Upper lobe of left lung (tissue), 6 donors: ENCODE results near the gene PLEKHG4B. TPM values are rescaled to one million over a fixed set of nuclear protein-coding genes. Genes with fewer than 3 reads are reported as not detected.

Experiments used
- ATAC-seq, 2 donors: fragments of 200-7000 bp; cut with Tn5 transposase; one replicate each; pipeline ENCODE4 v1.9.1; 2022; ENCODE audit warnings: mild to moderate bottlenecking in 2 of 2, moderate library complexity in 2 of 2; ENCODE audit not compliant: low FRiP score in 2 of 2
- DNase-seq, 2 donors: peaks; one replicate each; pipeline ENCODE4 v3.0.0-alpha.2; 2019 to 2020
- H3K27ac ChIP-seq, 4 donors: fragments of 200-600 bp; sonication (generic); one replicate each; pipeline ENCODE4 v1.5.1; 2016 to 2019
- H3K27me3 ChIP-seq, 4 donors: fragments of 200-600 bp; sonication (generic); one replicate each; pipeline ENCODE4 v1.5.1; 2017 to 2019
- H3K36me3 ChIP-seq, 4 donors: fragments of 200-600 bp; sonication (generic); one replicate each; pipeline ENCODE4 v1.5.1; 2016 to 2019
- H3K4me1 ChIP-seq, 4 donors: fragments of 200-600 bp; sonication (generic); one replicate each; pipeline ENCODE4 v1.5.1; 2018 to 2019
- H3K4me3 ChIP-seq, 4 donors: fragments of 200-600 bp; sonication (generic); one replicate each; pipeline ENCODE4 v1.5.1; 2017 to 2019; ENCODE audit warnings: mild to moderate bottlenecking in 2 of 4, moderate library complexity in 1 of 4
- H3K9me3 ChIP-seq, 4 donors: fragments of 200-600 bp; sonication (generic); one replicate each; pipeline ENCODE4 v1.5.1; 2018 to 2019
- EP300 ChIP-seq, 4 donors: sonication (generic); formaldehyde crosslinking; IDR thresholded peaks; one replicate each; pipeline ENCODE4 v1.5.1; 2017; ENCODE audit warnings: antibody characterized with exemption in 4 of 4, control low read depth in 2 of 4
- POLR2A ChIP-seq, 4 donors: fragments of 450-650 bp; IDR thresholded peaks; one replicate each; pipeline ENCODE4 v1.5.1; 2016 to 2017; ENCODE audit warnings: antibody characterized with exemption in 4 of 4, mild to moderate bottlenecking in 2 of 4
- POLR2AphosphoS5 ChIP-seq, 2 donors: sonication (generic); formaldehyde crosslinking; IDR thresholded peaks; one replicate each; pipeline ENCODE4 v1.5.1; 2017; ENCODE audit warnings: antibody characterized with exemption in 2 of 2
- WGBS, 2 donors: methylation state at CpG; one replicate each; pipeline ENCODE4 v1.1.5; 2017 to 2018; 5-methylcytosine and 5-hydroxymethylcytosine counted together
- total RNA-seq, 6 donors: library from RNA; depleted of rRNA in 4 of 6; stranded (reverse); fragments of >200 nt in 4 of 6; gene quantifications; one replicate each; pipeline versions ENCODE4 v1.1.0 to v1.2.1, GENCODE V29; 2016 to 2021
- TF ChIP-seq, protein P1 (sequence below), 6 experiments: fragments of 450-650 bp in 4 of 6; fragments of 200-600 bp in 2 of 6; sonication (generic) in 2 of 6; IDR thresholded peaks; one replicate each; pipeline ENCODE4 v1.5.1; 2016 to 2019; ENCODE audit warnings: antibody characterized with exemption in 6 of 6
- donor health status: DM: no; HTN: no; CAD: no; lungs with moderate emphysema.
- donor health status: DM: no; HTN: yes; CAD: no; lungs with severe emphysema.

The PLEKHG4B gene
- total RNA-seq, 6 donors from 2014 or later, result 0.40 to 5.9 (median 2.9) TPM

DNA sequence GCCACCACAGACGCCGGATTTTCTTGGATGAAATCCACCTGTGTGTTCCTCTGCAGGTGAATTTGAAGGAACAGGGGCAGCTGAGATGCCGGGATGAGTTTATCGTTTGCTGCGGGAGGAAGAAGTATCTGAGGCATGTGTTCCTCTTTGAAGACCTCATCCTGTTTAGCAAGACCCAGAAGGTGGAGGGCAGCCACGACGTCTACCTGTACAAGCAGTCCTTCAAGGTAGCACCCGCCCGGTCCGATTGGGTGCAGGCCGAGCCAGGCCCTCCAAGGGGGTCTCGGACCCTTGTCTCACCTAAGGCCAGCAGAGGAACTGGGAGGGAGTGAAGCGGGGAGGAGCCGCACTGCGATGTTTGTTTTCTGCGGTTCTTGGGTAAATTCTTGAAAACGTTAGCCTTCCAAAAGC lies 80.9 kb downstream of the PLEKHG4B start:
- 79 to 82% methylated on average over 14 to 17 of the region's 17 CpGs for WGBS, 2 donors
- no peak for ATAC-seq
- DNase-seq, result peak in 1 of 2 donors; percentile 19

DNA sequence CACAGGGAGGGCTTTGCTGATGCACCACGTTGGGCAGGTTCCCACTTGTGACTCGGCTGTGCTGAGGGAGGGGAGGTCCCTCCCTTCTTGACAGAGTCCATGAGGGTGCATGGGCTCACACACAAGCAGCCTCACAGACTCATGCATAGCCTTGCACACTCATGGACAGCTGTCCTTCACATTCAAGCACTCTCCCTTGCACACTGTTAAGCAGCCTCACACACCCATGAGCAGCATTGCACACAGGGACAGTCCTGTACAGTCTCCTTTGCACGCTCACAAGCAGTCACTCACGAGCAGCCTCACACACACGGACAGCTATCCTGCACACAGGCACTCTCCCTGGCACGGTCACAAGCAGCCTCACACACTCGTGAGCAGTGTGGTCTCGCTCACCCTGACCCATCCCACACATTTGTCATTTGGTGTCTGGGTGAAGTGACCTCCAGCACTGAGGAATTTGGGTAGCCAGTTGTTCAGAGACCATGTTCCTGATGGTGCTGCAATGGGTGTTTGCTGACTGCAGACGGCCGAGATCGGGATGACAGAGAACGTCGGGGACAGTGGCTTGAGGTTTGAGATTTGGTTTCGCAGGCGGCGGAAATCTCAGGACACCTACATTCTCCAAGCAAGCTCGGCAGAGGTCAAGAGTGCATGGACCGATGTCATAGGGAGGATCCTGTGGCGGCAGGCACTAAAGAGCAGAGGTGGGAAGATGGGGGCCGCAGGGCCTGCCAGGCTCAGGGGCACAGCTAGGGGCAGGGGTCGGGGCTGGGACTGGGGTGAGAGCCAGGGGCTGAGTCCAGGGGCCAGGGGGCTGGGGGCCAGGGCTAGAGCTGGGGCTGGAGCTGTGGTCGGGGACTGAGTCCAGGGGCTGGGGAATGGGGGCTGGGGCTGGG lies 81.7 kb downstream of the PLEKHG4B start:
- TF ChIP-seq POLR2A (IDR thresholded peaks at IDR 0.05), result no peak
- TF ChIP-seq POLR2AphosphoS5 (IDR thresholded peaks at IDR 0.05), result no peak
- TF ChIP-seq, protein P1, sequence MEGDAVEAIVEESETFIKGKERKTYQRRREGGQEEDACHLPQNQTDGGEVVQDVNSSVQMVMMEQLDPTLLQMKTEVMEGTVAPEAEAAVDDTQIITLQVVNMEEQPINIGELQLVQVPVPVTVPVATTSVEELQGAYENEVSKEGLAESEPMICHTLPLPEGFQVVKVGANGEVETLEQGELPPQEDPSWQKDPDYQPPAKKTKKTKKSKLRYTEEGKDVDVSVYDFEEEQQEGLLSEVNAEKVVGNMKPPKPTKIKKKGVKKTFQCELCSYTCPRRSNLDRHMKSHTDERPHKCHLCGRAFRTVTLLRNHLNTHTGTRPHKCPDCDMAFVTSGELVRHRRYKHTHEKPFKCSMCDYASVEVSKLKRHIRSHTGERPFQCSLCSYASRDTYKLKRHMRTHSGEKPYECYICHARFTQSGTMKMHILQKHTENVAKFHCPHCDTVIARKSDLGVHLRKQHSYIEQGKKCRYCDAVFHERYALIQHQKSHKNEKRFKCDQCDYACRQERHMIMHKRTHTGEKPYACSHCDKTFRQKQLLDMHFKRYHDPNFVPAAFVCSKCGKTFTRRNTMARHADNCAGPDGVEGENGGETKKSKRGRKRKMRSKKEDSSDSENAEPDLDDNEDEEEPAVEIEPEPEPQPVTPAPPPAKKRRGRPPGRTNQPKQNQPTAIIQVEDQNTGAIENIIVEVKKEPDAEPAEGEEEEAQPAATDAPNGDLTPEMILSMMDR (IDR thresholded peaks at IDR 0.05), result no peak
- TF ChIP-seq EP300 (IDR thresholded peaks at IDR 0.05), result no peak
- peaks cover 0 to 11% (median 4%) of the 10 kb centered on the region in 4 donors for H3K4me1 ChIP-seq
- ATAC-seq (no peak), DNase-seq (peak in 1 of 2 donors; percentile 44)
- 85% methylated on average over 13 to 20 of the region's 22 CpGs for WGBS, 2 donors
- H3K36me3 ChIP-seq, result no peaks in the 10 kb centered on the region
- no peak overlapping the region for H3K4me3 ChIP-seq
- no peaks in the 10 kb centered on the region for H3K27me3 ChIP-seq
- H3K9me3 ChIP-seq, result no peaks in the 10 kb centered on the region
- no peak overlapping the region for H3K27ac ChIP-seq

More for the DNA sequence above, 80.9 kb downstream of the PLEKHG4B start:
- TF ChIP-seq, protein P1 (IDR thresholded peaks at IDR 0.05), result no peak
- TF ChIP-seq POLR2A (IDR thresholded peaks at IDR 0.05), result no peak
- TF ChIP-seq EP300 (IDR thresholded peaks at IDR 0.05), result no peak
- TF ChIP-seq POLR2AphosphoS5 (IDR thresholded peaks at IDR 0.05), result no peak
- Histone ChIP-seq H3K4me3 (no peak overlapping the region), H3K36me3 (no peaks in the 10 kb centered on the region), H3K27ac (no peak overlapping the region), H3K9me3 (no peaks in the 10 kb centered on the region), H3K4me1 (peaks cover 0 to 15% (median 4%) of the 10 kb centered on the region in 4 donors), H3K27me3 (no peaks in the 10 kb centered on the region)

DNA sequence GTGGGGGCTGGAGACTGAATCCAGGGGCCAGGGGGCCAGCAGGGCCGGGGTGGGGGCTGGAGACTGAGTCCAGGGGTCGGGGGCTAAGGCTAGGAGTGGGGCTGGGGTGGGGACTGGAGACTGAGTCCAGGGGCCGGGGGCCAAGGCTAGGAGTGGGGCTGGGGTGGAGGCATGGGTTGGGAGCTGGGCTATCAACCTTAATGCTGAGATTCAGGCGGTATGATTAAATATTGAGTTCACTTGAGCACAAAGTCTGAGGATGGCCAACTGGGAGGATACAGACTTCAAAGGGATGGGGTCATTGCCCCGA lies 82.3 kb downstream of the PLEKHG4B start:
- Histone ChIP-seq H3K27ac (no peak overlapping the region), H3K36me3 (no peaks in the 10 kb centered on the region), H3K9me3 (no peaks in the 10 kb centered on the region), H3K4me3 (no peak overlapping the region), H3K27me3 (no peaks in the 10 kb centered on the region), H3K4me1 (peaks cover 0 to 5% (median 1%) of the 10 kb centered on the region in 4 donors)
- no peak for TF ChIP-seq POLR2A (IDR thresholded peaks at IDR 0.05)
- TF ChIP-seq, protein P1 (IDR thresholded peaks at IDR 0.05), result no peak
- TF ChIP-seq EP300 (IDR thresholded peaks at IDR 0.05), result no peak
- no peak for TF ChIP-seq POLR2AphosphoS5 (IDR thresholded peaks at IDR 0.05)
- WGBS, 2 donors, result 90 to 97% methylated on average over 4 to 5 of the region's 5 CpGs
- ATAC-seq (no peak), DNase-seq (no peak)

DNA sequence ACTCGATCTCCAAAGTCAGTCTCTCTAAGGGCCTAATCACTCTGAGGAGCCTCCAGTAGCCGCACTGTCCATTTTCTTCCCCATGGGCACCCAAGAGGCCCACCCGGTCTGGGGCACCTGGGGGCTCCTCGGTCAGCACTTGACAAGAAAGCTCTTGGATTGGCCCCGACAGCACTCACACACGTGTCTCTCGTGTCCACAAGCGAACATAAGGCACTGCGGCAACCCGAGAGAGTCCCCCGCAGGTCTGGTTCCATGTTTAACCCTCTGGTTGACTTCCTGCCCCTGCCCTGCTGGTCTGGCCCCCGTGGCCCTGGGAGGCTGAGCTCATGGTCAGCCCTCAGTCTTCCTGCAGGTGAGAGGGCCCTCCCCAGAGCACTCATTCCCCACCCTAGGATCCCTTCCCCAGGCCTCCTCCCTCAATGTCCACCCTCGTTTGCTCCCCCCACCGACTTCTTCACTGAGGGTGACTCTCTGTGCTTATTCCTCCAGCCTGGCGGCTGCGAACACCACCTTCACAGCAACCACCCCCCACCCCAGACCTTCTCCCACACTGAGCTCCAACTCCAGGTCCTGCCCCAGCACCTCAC lies 83.0 kb downstream of the PLEKHG4B start:
- Histone ChIP-seq H3K4me1 (no peaks in the 10 kb centered on the region), H3K4me3 (no peak overlapping the region), H3K36me3 (no peaks in the 10 kb centered on the region), H3K27me3 (no peaks in the 10 kb centered on the region), H3K9me3 (no peaks in the 10 kb centered on the region), H3K27ac (no peak overlapping the region)
- 91 to 92% methylated on average over 16 of the region's 16 CpGs for WGBS, 2 donors
- DNase-seq (peak in 1 of 2 donors; percentile 44), ATAC-seq (no peak)
- TF ChIP-seq, protein P1 (IDR thresholded peaks at IDR 0.05), result no peak
- no peak for TF ChIP-seq POLR2A (IDR thresholded peaks at IDR 0.05)
- TF ChIP-seq EP300 (IDR thresholded peaks at IDR 0.05), result no peak
- no peak for TF ChIP-seq POLR2AphosphoS5 (IDR thresholded peaks at IDR 0.05)
